KOPT-K1 (cell line): ENCODE data around the gene DCST2.
A peak's percentile ranks its signal among the peaks of the same experiment; 100 is the strongest.
"Not testable (repeated sequence)": the region's sequence is repeated elsewhere in the genome, so short reads cannot be mapped to it uniquely, and the experiment has no call there.

Source experiments
- H3K27ac ChIP-seq: fragments of 200-600 bp; sonication (generic); 2 replicates; pipeline ENCODE4 v1.5.1; 2016; ENCODE audit warnings: antibody characterized with exemption, mild to moderate bottlenecking, low read depth, low read length; ENCODE audit not compliant: poor library complexity, severe bottlenecking
- H3K36me3 ChIP-seq: fragments of 200-600 bp; sonication (generic); 2 replicates; pipeline ENCODE4 v1.5.1; 2017; ENCODE audit warnings: antibody characterized with exemption, mild to moderate bottlenecking, low read length, moderate library complexity; ENCODE audit not compliant: insufficient read depth
- H3K9me3 ChIP-seq: fragments of 200-600 bp; sonication (generic); 2 replicates; pipeline ENCODE4 v1.5.1; 2017; ENCODE audit warnings: antibody characterized with exemption, low read length, mild to moderate bottlenecking; ENCODE audit not compliant: insufficient read depth, poor library complexity, severe bottlenecking

Gene DCST2

DNA sequence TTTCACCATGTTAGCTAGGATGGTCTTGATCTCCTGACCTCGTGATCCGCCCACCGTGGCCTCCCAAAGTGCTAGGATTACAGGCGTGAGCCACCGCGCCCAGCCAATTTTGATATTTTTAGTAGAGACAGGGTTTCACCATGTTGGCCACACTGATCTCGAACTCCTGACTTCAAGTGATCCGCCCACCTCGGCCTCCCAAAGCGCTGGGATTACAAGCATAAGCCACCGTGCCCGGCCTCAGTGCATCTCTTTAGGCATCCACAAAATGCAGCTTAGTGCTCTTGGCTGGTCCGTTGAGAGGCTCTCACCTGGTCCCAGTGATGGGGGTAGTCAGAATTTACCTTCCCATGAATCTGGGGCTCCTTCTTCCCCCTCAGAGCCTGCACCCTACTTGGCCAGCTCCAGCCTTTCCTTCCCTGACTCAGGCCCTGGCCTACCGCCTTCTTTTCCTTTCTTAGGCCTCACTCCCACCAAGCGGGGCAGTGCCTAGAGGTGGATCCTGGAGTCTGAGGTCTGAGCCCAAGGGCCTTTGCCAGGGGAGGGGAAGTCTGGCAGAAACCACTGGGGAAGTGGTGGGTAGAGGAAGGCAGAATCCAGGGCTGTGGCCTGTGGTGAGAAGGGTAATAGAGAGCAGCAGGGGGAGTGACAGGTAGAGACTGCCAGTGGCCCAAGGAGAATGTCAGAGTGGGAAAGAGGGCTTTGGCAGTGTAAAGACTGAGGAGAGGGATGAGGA lies 36.4 kb downstream of the DCST2 start:
- Histone ChIP-seq H3K9me3 (no peaks in the 10 kb centered on the region), H3K27ac (no peak overlapping the region)

DNA sequence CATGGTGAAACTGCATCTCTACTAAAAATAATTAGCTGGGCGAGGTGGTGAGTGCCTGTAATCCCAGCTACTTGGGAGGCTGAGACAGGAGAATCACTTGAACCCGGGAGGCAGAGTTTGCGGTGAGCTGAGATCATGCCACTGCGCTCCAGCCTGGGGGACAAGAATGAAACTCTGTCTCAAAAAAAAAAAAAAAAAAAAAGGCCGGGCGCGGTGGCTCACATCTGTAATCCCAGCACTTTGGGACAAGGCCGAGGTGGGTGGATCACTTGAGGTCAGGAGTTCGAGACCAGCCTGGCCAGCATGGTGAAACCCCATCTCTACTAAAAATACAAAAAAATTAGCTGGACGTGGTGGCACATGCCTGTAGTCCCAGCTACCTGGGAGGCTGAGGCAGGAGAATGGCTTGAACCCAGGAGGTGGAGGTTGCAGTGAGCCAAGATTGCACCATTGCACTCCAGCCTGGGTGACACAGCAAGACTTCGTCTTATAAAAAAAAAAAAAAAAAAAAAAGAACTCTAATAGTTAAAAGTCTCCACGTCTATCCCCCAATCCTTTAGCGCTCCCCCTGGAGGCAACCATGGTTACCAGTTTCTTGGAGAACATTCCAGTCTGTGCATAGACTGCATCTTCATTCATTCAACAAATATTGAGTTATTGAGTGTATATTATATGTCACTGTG lies 38.1 kb downstream of the DCST2 start:
- H3K27ac ChIP-seq, H3K9me3 ChIP-seq: not testable (repeated sequence)

More for the DNA sequence above, 36.4 kb downstream of the DCST2 start:
- H3K36me3 ChIP-seq = no peaks in the 10 kb centered on the region

DNA sequence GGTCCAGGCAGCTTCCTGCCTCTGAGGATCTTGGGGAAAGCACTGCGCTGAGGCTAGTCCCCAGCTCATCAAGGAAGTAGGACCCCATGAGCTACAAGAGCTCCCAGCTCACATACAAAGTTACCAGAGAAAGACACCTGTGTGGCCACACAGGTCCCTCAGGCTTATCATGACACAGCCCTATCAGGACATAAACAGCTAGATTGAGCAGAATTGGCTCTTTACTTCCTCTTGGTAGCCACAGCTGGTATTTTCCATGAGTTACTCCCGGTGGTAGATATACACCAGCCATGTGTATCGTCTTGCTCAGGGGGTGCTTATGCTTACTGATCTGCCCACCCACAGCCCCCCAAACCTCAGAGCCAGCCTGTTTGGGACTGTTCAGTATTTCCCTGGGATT lies 39.0 kb downstream of the DCST2 start:
- Histone ChIP-seq H3K27ac (no peak overlapping the region), H3K36me3 (peaks cover 15% of the 10 kb centered on the region), H3K9me3 (no peaks in the 10 kb centered on the region)

More for the DNA sequence above, 38.1 kb downstream of the DCST2 start:
- H3K36me3 ChIP-seq = not testable (repeated sequence)

DNA sequence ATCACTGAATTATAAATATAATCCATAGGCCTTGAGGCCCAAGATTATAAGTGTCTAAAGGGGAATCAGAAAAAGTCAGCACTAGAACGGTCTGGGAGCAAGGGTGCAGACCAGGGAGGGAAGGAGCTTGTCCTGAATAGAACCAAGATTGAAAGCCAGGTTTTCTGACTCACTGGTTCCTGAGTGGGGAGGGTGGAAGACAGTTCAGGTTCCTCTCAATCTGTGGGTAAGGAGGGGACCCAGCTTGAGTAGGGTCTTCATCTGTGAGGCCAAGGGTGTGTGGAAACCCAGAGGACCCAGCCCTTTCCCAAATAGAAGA lies 39.4 kb downstream of the DCST2 start:
- no peaks in the 10 kb centered on the region for H3K9me3 ChIP-seq
- peaks cover 19% of the 10 kb centered on the region for H3K36me3 ChIP-seq
- no peak overlapping the region for H3K27ac ChIP-seq

- H3K9me3 ChIP-seq = no peaks in the 10 kb centered on the region
- H3K27ac ChIP-seq = no peak within 1 kb of the TSS
- H3K36me3 ChIP-seq = peaks cover 24% of the 10 kb centered on the region
Measured at GRCh38 chr1:154993572-154994268, 39.9 kb downstream of the DCST2 start, which contains the start of gene LENEP. TSS of gene LENEP (plus strand) at chr1:154993586. CDS start at chr1:154993608, 22 bp downstream.

GRCh38 chr1:154992721-154993571 lies 40.6 kb downstream of the DCST2 start:
- Histone ChIP-seq H3K9me3 (no peaks in the 10 kb centered on the region), H3K36me3 (peaks cover 32% of the 10 kb centered on the region), H3K27ac (no peak overlapping the region)

- no peaks in the 10 kb centered on the region for H3K9me3 ChIP-seq
- no peak overlapping the region for H3K27ac ChIP-seq
- peaks cover 48% of the 10 kb centered on the region for H3K36me3 ChIP-seq
Measured at GRCh38 chr1:154990276-154990675, 43.3 kb downstream of the DCST2 start.

DNA sequence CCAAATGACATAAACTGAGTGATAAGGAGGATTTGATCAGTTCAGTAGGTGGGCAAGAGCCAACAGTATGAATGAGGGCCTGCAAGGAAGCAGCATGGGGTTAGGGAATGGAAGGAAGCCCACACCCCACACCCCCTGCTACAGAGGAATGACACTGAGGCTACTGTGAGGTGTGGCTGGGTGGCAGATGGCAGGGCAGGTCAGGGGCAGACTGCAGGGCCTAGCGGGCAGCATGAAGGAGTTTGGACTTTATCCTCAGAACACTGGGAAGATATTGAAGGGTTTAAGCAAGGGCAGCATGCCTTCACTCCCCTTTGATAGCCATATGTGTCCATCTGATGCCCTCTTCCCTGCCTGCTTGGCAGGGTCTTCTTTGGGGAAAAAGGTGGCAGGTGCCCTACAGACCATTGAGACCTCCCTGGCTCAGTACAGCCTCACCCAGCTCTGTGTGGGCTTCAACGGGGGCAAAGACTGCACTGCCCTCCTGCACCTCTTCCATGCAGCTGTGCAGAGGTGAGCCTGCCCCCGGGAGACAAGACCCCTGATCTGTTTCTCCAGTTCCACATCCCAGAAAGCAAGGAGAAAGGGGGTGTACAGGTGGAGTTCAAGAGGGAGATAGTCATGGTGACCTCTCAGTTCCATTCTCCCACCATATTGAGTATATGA lies 44.3 kb downstream of the DCST2 start:
- Histone ChIP-seq H3K27ac (no peak overlapping the region), H3K36me3 (peaks cover 48% of the 10 kb centered on the region), H3K9me3 (no peaks in the 10 kb centered on the region)

- H3K9me3 ChIP-seq = no peaks in the 10 kb centered on the region
- H3K36me3 ChIP-seq = peaks cover 48% of the 10 kb centered on the region
- H3K27ac ChIP-seq = no peak overlapping the region
Measured at GRCh38 chr1:154988058-154988954, 45.3 kb downstream of the DCST2 start.

DNA sequence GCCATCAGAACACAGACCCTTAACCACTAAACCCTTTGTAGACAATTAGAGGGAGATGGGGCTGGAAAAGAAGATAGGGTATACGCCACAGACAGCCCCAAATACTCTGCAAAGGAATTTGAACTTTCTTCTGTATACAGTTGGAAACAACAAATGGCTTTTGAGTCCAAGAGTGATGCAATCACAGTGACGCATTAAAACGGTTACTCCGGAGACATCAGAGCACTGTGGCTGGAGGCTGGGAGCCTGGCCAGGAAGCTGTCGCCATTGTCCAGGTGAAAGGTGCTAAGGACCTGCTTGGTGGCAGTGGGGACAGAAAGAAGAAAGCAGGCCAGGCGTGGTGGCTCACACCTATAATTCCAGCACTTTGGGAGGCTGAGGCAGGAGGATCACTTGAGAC lies 46.3 kb downstream of the DCST2 start:
- no peak overlapping the region for H3K27ac ChIP-seq
- H3K9me3 ChIP-seq = no peaks in the 10 kb centered on the region
- peaks cover 48% of the 10 kb centered on the region for H3K36me3 ChIP-seq

DNA sequence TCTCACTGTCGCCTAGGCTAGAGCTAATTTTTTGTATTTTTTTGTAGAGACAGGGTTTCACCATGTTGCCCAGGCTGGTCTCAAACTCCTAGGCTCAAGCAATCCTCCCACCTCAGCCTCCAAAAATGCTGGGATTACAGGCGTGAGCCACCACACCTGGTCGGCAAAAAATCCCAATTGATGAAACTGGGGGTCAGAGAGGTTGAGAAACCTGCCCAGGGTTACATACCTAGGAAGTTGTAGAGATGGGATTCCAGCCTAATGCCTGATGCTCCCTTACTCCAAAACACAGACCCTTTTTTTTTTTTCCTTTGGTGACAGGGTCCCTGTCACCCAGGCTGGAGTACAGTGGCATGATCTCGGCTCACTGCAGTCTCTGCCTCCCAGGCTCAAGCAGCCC lies 46.8 kb downstream of the DCST2 start:
- not testable (repeated sequence) for H3K9me3 ChIP-seq, H3K27ac ChIP-seq
- H3K36me3 ChIP-seq = peaks cover 48% of the 10 kb centered on the region

DNA sequence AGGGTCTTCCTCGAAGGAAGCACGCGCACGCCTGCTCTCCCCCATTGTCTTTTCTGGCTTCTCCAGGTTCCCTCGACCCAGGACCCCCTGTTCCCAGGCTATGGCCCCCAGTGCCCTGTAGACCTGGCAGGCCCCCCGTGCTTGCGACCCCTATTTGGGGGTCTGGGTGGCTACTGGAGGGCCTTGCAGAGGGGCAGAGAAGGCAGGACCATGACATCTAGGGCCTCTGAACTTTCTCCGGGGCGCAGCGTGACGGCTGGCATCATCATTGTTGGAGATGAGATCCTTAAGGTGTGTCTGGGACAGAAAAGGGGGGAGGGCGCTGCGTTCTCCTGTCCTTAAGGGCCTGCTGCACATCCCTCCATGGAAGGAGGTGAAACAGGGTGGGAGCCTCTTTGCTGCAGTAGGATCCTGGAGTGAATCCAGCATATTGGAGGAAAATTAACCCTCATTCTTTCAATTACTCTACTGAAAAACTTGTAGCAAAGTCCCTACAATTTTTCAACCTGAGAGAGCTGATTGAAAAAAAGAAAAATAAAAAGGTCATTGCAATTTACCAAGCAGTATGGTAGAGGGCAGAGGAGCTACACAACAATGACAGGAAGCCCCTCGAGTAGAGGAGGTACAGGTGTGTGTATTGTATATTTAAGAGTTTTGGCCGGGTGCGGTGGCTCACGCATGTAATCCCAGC lies 49.7 kb downstream of the DCST2 start:
- Histone ChIP-seq H3K9me3 (no peaks in the 10 kb centered on the region), H3K27ac (peak overlapping the region; percentile 59), H3K36me3 (peaks cover 50% of the 10 kb centered on the region)

DNA sequence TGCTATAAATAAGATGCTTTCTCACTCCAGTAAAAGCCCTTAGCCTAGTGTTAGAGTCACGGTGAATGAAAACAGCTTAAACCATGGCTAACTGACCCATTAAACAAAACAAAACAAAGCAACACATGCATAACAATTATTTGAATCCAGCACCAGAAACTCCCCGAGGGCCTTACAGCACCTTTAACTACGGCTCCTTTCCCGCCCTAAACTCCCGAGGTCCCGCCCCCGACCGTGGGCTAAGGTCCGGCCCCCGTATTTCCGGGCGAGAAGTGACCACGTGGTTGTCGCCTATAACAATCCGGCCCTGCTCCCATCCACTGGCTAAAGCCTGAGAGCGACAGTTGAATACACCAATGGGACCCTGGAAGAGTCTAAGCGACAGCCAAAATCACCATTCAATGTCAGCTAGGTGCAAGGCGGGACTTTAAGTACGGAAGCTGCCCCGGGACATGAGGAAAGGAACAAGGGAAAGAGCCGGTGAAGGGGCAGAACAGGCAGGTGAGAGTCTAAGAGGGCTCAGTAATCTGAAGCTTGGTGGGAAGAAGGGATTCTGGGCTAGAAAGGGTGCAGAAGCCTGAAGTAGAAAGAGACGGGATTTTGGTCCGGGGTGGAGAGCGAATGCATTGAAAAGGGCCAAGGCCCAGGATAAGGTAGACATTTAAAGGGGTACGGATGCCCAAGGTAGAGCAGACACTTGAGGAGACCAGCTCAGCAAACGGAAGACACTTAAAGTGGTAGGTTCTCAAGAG lies 50.5 kb downstream of the DCST2 start, which contains the start of gene FLAD1:
TSS of gene FLAD1 (plus strand) at position 448 of the 752 bp plus-strand sequence. CDS start 351 bp downstream, outside the sequence.
- H3K27ac ChIP-seq = peak within 1 kb of the TSS; percentile 59
- no peaks in the 10 kb centered on the region for H3K9me3 ChIP-seq
- H3K36me3 ChIP-seq = peaks cover 48% of the 10 kb centered on the region
